H1 (cell line): ENCODE data around the gene TSHZ2. TPM values are rescaled to one million over a fixed set of nuclear protein-coding genes. Genes with fewer than 3 reads are reported as not detected.

Experiments used
- CTCF ChIA-PET: fragments of 300-600 bp; sonication (Branson Sonifier 250); formaldehyde crosslinking; loops from one replicate; lab custom pipeline; 2021; ENCODE audit not compliant: partially characterized antibody; lab: Charles Lee
- POLR2A ChIA-PET: fragments of 300-600 bp; sonication (Branson Sonifier 250); formaldehyde crosslinking; loops from one replicate; lab custom pipeline; 2021; ENCODE audit warnings: inconsistent platforms; ENCODE audit not compliant: partially characterized antibody; lab: Charles Lee
- DNase-seq, 2 experiments: peaks; one replicate each; pipeline versions ENCODE4 v3.0.0 to v3.0.0-alpha.2; 2010 to 2022; ENCODE audit warnings: low spot score in 2 of 2, low read depth in 1 of 2, mixed read lengths in 1 of 2
- FAIRE-seq: peaks from 2 replicates; lab custom pipeline; 2011; peaks lifted over from hg19 to GRCh38; lab: Jason Lieb, UNC
- H2AFZ ChIP-seq: 2 replicates; pipeline ENCODE4 v1.8.1; 2012; ENCODE audit warnings: low read length, inconsistent platforms
- H2AK5ac ChIP-seq: 2 replicates; pipeline ENCODE4 v1.6.1; 2013; ENCODE audit warnings: low read depth, low read length
- H2BK120ac ChIP-seq: replicated peaks from 2 replicates; pipeline ENCODE3; 2013; ENCODE audit warnings: low read depth, low read length, inconsistent platforms
- H2BK12ac ChIP-seq: 2 replicates; pipeline ENCODE4 v1.6.1; 2013; ENCODE audit warnings: low read depth, low read length
- H2BK15ac ChIP-seq: 2 replicates; pipeline ENCODE4 v1.6.1; 2013; ENCODE audit warnings: low read length
- H2BK20ac ChIP-seq: 2 replicates; pipeline ENCODE4 v1.6.1; 2013; ENCODE audit warnings: low read length
- H2BK5ac ChIP-seq: 2 replicates; pipeline ENCODE4 v1.6.1; 2013; ENCODE audit warnings: low read depth, low read length
- H3K14ac ChIP-seq: 2 replicates; pipeline ENCODE4 v1.6.1; 2013; ENCODE audit warnings: inconsistent platforms; ENCODE audit not compliant: insufficient read length
- H3K18ac ChIP-seq: 2 replicates; pipeline ENCODE4 v1.6.1; 2013; ENCODE audit warnings: low read length; ENCODE audit errors: extremely low read depth
- H3K23ac ChIP-seq: 2 replicates; pipeline ENCODE4 v1.6.1; 2013; ENCODE audit warnings: inconsistent platforms; ENCODE audit not compliant: insufficient read length
- H3K23me2 ChIP-seq: 2 replicates; pipeline ENCODE4 v1.6.1; 2013; ENCODE audit warnings: low read depth, low read length
- H3K27ac ChIP-seq: 2 replicates; pipeline ENCODE4 v1.6.1; 2011; ENCODE audit warnings: low read depth, low read length, inconsistent platforms
- H3K27me3 ChIP-seq, 4 experiments: replicated peaks in 1 of 4; 1 replicate in 1 of 4; 2 replicates in 3 of 4; pipeline versions ENCODE4 v1.6.1 to v1.8.1; 2011 to 2013; ENCODE audit warnings: low read length in 3 of 4, mild to moderate bottlenecking in 3 of 4, inconsistent platforms in 2 of 4, mixed read lengths in 2 of 4, moderate library complexity in 1 of 4; ENCODE audit not compliant: control insufficient read depth in 3 of 4, insufficient read depth in 3 of 4; ENCODE audit errors: extremely low read depth in 1 of 4
- H3K36me3 ChIP-seq, 4 experiments: 2 replicates each; pipeline versions ENCODE4 v1.6.1 to v1.8.1; 2011 to 2013; ENCODE audit warnings: mild to moderate bottlenecking in 4 of 4, low read length in 3 of 4, moderate library complexity in 2 of 4, control low read depth in 1 of 4, inconsistent platforms in 1 of 4; ENCODE audit not compliant: insufficient read depth in 4 of 4, control insufficient read depth in 2 of 4
- H3K4ac ChIP-seq: replicated peaks from 2 replicates; pipeline ENCODE3; 2013; ENCODE audit warnings: low read length, low read depth, mixed read lengths, inconsistent platforms; ENCODE audit not compliant: insufficient read length
- H3K4me1 ChIP-seq, 4 experiments: replicated peaks in 1 of 4; 1 replicate in 1 of 4; 2 replicates in 3 of 4; pipeline versions ENCODE4 v1.6.1 to v1.8.1; 2011 to 2013; ENCODE audit warnings: low read length in 3 of 4, inconsistent platforms in 2 of 4, mixed read lengths in 1 of 4; ENCODE audit not compliant: insufficient read depth in 4 of 4, control insufficient read depth in 3 of 4
- H3K4me2 ChIP-seq, 2 experiments: 2 replicates each; pipeline versions ENCODE4 v1.6.1 to v1.8.1; 2011 to 2013; ENCODE audit warnings: low read depth in 2 of 2, low read length in 2 of 2, control low read depth in 1 of 2, inconsistent platforms in 1 of 2, mild to moderate bottlenecking in 1 of 2; ENCODE audit not compliant: insufficient read depth in 1 of 2
- H3K4me3 ChIP-seq, 4 experiments: fragments of 200-600, 300-600 bp in 1 of 4; sonication (generic), shearing (Covaris generic), sonication (Bioruptor Twin) in 1 of 4; 2 replicates each; pipeline versions ENCODE4 v1.5.1 to v1.8.1; 2011 to 2016; ENCODE audit warnings: low read length in 4 of 4, low read depth in 3 of 4, control low read depth in 2 of 4, inconsistent platforms in 2 of 4, mild to moderate bottlenecking in 2 of 4, mixed read lengths in 1 of 4, moderate library complexity in 1 of 4; ENCODE audit not compliant: insufficient read depth in 2 of 4; ENCODE audit errors: extremely low read depth in 1 of 4
- H3K56ac ChIP-seq: replicated peaks from 2 replicates; pipeline ENCODE3; 2013; ENCODE audit warnings: low read depth, mild to moderate bottlenecking, mixed read lengths, low read length, inconsistent platforms; ENCODE audit not compliant: insufficient read length
- H3K79me1 ChIP-seq: 2 replicates; pipeline ENCODE4 v1.6.1; 2013; ENCODE audit warnings: low read depth, low read length, control low read depth
- H3K79me2 ChIP-seq, 2 experiments: 2 replicates each; pipeline versions ENCODE4 v1.6.1 to v1.8.1; 2012 to 2013; ENCODE audit warnings: low read length in 2 of 2, mild to moderate bottlenecking in 2 of 2, inconsistent platforms in 1 of 2; ENCODE audit not compliant: insufficient read depth in 2 of 2, control insufficient read depth in 1 of 2
- H3K9ac ChIP-seq, 4 experiments: replicated peaks in 1 of 4; 1 replicate in 1 of 4; 2 replicates in 3 of 4; pipeline versions ENCODE4 v1.6.1 to v1.8.1; 2011 to 2013; ENCODE audit warnings: low read depth in 3 of 4, low read length in 3 of 4, control low read depth in 2 of 4, mild to moderate bottlenecking in 2 of 4, moderate library complexity in 2 of 4, inconsistent platforms in 1 of 4; ENCODE audit errors: extremely low read depth in 1 of 4
- H3K9me3 ChIP-seq, 2 experiments: 2 replicates each; pipeline versions ENCODE4 v1.6.1 to v1.8.1; 2012 to 2013; ENCODE audit warnings: mild to moderate bottlenecking in 2 of 2, moderate library complexity in 2 of 2, control low read depth in 1 of 2, inconsistent platforms in 1 of 2, low read depth in 1 of 2, low read length in 1 of 2, mixed read lengths in 1 of 2; ENCODE audit not compliant: insufficient read depth in 2 of 2
- H4K20me1 ChIP-seq, 2 experiments: replicated peaks in 1 of 2; 2 replicates each; pipeline versions ENCODE3 to v1.8.1; 2011 to 2013; ENCODE audit warnings: inconsistent platforms in 2 of 2, low read length in 2 of 2, mild to moderate bottlenecking in 1 of 2; ENCODE audit not compliant: insufficient read depth in 2 of 2, control insufficient read depth in 1 of 2
- H4K5ac ChIP-seq: 2 replicates; pipeline ENCODE4 v1.6.1; 2013; ENCODE audit warnings: low read length, low read depth, mixed read lengths, inconsistent platforms; ENCODE audit not compliant: insufficient read length
- H4K8ac ChIP-seq: 2 replicates; pipeline ENCODE4 v1.8.0; 2013; ENCODE audit warnings: mild to moderate bottlenecking, moderate library complexity, low read length, inconsistent platforms; ENCODE audit not compliant: insufficient read depth; ENCODE audit errors: extremely low read depth
- H4K91ac ChIP-seq: replicated peaks from 2 replicates; pipeline ENCODE3; 2013; ENCODE audit warnings: low read length, mixed read lengths, inconsistent platforms; ENCODE audit not compliant: insufficient read length
- POLR2AphosphoS5 ChIP-seq: IDR thresholded peaks from 2 replicates; pipeline ENCODE4 v1.6.1; 2011; ENCODE audit warnings: low read depth, low read length
- TAF1 ChIP-seq: IDR thresholded peaks from 2 replicates; pipeline ENCODE4 v1.6.1; 2011; ENCODE audit warnings: mild to moderate bottlenecking, low read depth, low read length
- WGBS, 2 experiments: shearing (Covaris generic) in 1 of 2; methylation state at CpG; one replicate each; pipeline versions ENCODE4 v1.1.6 to v1.1.7; 2013 to 2015; ENCODE audit warnings: low lambda C conversion rate in 2 of 2, mixed read lengths in 2 of 2, inconsistent platforms in 1 of 2, low coverage in 1 of 2, missing lambda C conversion rate in 1 of 2; ENCODE audit not compliant: insufficient replicate concordance in 2 of 2, insufficient coverage in 1 of 2, insufficient read length in 1 of 2; ENCODE audit errors: extremely low coverage in 1 of 2, missing lambda C conversion rate in 1 of 2; 5-methylcytosine and 5-hydroxymethylcytosine counted together
- polyA plus RNA-seq, 7 experiments: library from polyadenylated mRNA; depleted of rRNA in 3 of 7; stranded (reverse) in 5 of 7; unstranded in 2 of 7; fragments of >200 nt in 5 of 7; fragments of 200-250 nt in 2 of 7; gene quantifications; 1 replicate in 5 of 7; 2 replicates in 1 of 7; 4 replicates in 1 of 7; pipeline versions ENCODE4 v1.2.1 to v1.2.3, GENCODE V29; 2011 to 2013; ENCODE audit warnings: missing spikeins in 2 of 7, mixed read lengths in 2 of 7
- total RNA-seq: library from RNA; stranded (reverse); fragmentation: NEBNext Ultra II Directional; extraction: Animal tissue kit (Norgen Biotek cat#: 25700); gene quantifications from 2 replicates; pipeline ENCODE4 v1.2.1, GENCODE V29; 2021
- TF ChIP-seq, protein P1 (sequence below): IDR thresholded peaks from 2 replicates; pipeline ENCODE4 v1.6.1; 2011; ENCODE audit warnings: low read length, improper control_type of control experiment

Gene TSHZ2
- total and polyA plus RNA-seq, 2 of the 8 experiments (the other 6 are each of a cell fraction or from before 2014, with no cell fraction given), result 0.14 to 0.30 TPM

DNA sequence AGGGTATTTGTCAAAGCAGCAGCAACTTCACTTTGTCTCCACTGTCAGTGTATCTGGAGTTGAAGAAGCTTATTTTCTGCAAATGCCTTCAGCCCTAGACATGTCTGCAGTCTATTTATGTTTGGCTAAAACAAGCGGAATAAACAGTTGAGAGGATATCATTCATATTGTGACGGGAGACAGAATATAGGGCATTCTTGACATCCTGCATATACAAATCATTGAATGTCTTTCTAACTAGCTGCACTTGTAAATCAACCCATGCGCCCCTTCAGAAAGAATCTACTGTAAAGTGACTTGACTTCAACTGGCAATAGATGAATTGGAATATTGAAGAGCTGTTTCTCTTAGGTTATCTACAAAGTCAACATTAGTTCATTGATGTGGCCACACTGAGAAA, 258.9 kb downstream of the TSHZ2 start:
- no peak overlapping the region for H2AK5ac ChIP-seq
- FAIRE-seq, result no peak
- H2AFZ ChIP-seq, result no peak overlapping the region
- WGBS, 2 experiments, result 88% methylated on average over 3 of the region's 3 CpGs; no CpG with 5 or more reads in 1 of the 2 experiments
- no peaks in the 10 kb centered on the region for H3K9me3 ChIP-seq
- no peak overlapping the region for H3K27ac ChIP-seq
- H3K79me1 ChIP-seq, result no peaks in the 10 kb centered on the region
- H3K23me2 ChIP-seq, result no peaks in the 10 kb centered on the region; the same call in 1 of the 2 replicates
- no peaks in the 10 kb centered on the region for H3K79me2 ChIP-seq
- CTCF ChIA-PET, result interaction anchor here (0.6 kb wide), 1 partner anchor 23 kb away, joined by 3 read pairs; no protein-coding TSS in a partner anchor
- no peak overlapping the region for H3K4ac ChIP-seq
- H4K5ac ChIP-seq, result no peak overlapping the region
- H3K56ac ChIP-seq, result no peak overlapping the region
- no peak overlapping the region for H3K4me2 ChIP-seq
- no peak overlapping the region for H3K18ac ChIP-seq
- H3K36me3 ChIP-seq, result no peaks in the 10 kb centered on the region
- POLR2A ChIA-PET, result no interaction called here
- H3K4me1 ChIP-seq, result peaks cover 0 to 5% (median 0%) of the 10 kb centered on the region in 4 experiments; a peak in 2 of 7 replicates
- H2BK12ac ChIP-seq, result no peak overlapping the region
- H2BK5ac ChIP-seq, result no peak overlapping the region
- H2BK120ac ChIP-seq, result no peak overlapping the region
- H3K14ac ChIP-seq, result no peak overlapping the region
- no peak overlapping the region for H4K91ac ChIP-seq
- H4K20me1 ChIP-seq, result no peaks in the 10 kb centered on the region
- H2BK15ac ChIP-seq, result no peak overlapping the region
- H3K9ac ChIP-seq, result no peak overlapping the region
- H3K4me3 ChIP-seq, result no peak overlapping the region
- H2BK20ac ChIP-seq, result no peak overlapping the region
- H3K23ac ChIP-seq, result no peak overlapping the region
- DNase-seq, result no peak
- no peaks in the 10 kb centered on the region for H3K27me3 ChIP-seq
- no peak overlapping the region for H4K8ac ChIP-seq
- no peak for TF ChIP-seq TAF1
- TF ChIP-seq, protein P1, sequence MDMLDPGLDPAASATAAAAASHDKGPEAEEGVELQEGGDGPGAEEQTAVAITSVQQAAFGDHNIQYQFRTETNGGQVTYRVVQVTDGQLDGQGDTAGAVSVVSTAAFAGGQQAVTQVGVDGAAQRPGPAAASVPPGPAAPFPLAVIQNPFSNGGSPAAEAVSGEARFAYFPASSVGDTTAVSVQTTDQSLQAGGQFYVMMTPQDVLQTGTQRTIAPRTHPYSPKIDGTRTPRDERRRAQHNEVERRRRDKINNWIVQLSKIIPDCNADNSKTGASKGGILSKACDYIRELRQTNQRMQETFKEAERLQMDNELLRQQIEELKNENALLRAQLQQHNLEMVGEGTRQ, result no peak
- TF ChIP-seq POLR2AphosphoS5, result no peak
